GM12873 (cell line): ENCODE measurements around the gene DNAJC22.

Experiments
- CTCF ChIP-seq: IDR thresholded peaks from 2 replicates; pipeline ENCODE4 v1.5.1; 2012; ENCODE audit warnings: low read depth, mild to moderate bottlenecking, moderate library complexity, low read length, control low read depth; ENCODE audit not compliant: insufficient read depth; ENCODE audit errors: missing control alignments

The DNAJC22 gene

GRCh38 chr12:49328816-49329215, 17.9 kb upstream of the DNAJC22 start:
- no peak for TF ChIP-seq CTCF

- TF ChIP-seq CTCF = no peak
Observed at GRCh38 chr12:49330032-49330619, 16.6 kb upstream of the DNAJC22 start.

GRCh38 chr12:49330631-49331379, 15.9 kb upstream of the DNAJC22 start:
- TF ChIP-seq CTCF = no peak

GRCh38 chr12:49331380-49332222, 15.1 kb upstream of the DNAJC22 start:
- peak; percentile 58 for TF ChIP-seq CTCF

GRCh38 chr12:49332441-49332861, 14.2 kb upstream of the DNAJC22 start:
- no peak for TF ChIP-seq CTCF

- no peak for TF ChIP-seq CTCF
Observed at GRCh38 chr12:49332891-49333371, 13.8 kb upstream of the DNAJC22 start.

- no peak for TF ChIP-seq CTCF
Observed at GRCh38 chr12:49334226-49334625, 12.5 kb upstream of the DNAJC22 start.
